HG03066 (cell line): ENCODE results near the gene VIPAS39.

Source experiments
- ATAC-seq: cut with Tn5 transposase; IDR thresholded peaks from one replicate; pipeline ENCODE4 v1.9.1; 2021; ENCODE audit warnings: low read depth; ENCODE audit not compliant: unreplicated experiment

The VIPAS39 gene

GRCh38 chr14:77409131-77409533 is 48.3 kb downstream of the VIPAS39 start:
- ATAC-seq = no peak

- ATAC-seq = no peak
Observed at GRCh38 chr14:77407158-77407557, 50.2 kb downstream of the VIPAS39 start.

- ATAC-seq = no peak
Observed at GRCh38 chr14:77406718-77407117, 50.7 kb downstream of the VIPAS39 start.

GRCh38 chr14:77406086-77406485 is 51.3 kb downstream of the VIPAS39 start:
- no peak for ATAC-seq

GRCh38 chr14:77403768-77404167 is 53.6 kb downstream of the VIPAS39 start:
- no peak for ATAC-seq

GRCh38 chr14:77400216-77400615 is 57.2 kb downstream of the VIPAS39 start:
- ATAC-seq = no peak

- no peak for ATAC-seq
Observed at GRCh38 chr14:77390188-77390587, 67.2 kb downstream of the VIPAS39 start.

GRCh38 chr14:77378701-77379100 is 78.7 kb downstream of the VIPAS39 start:
- no peak for ATAC-seq

- ATAC-seq = peak; percentile 6
Observed at GRCh38 chr14:77377502-77377844, 79.9 kb downstream of the VIPAS39 start.

- peak; percentile 79 for ATAC-seq
Observed at GRCh38 chr14:77376771-77377501, 80.5 kb downstream of the VIPAS39 start, which contains the start of the genes SAMD15 and TMED8. SAMD15 (plus strand) TSS chr14:77377379; CDS start chr14:77377419, 40 bp downstream. TMED8 (minus strand) TSS chr14:77377094; CDS start chr14:77377053, 41 bp downstream.
